Measurements from ENCODE around the gene MKRN2OS.

Gene MKRN2OS

GRCh38 chr3:12545473-12545791 is at the start of gene MKRN2OS:
Gene MKRN2OS, minus strand, starts transcription at chr3:12545499. Its CDS starts 35 bp downstream, at chr3:12545464.
- no peak for DNase-seq (ENCODE audit: low read depth)

- no peak for DNase-seq (ENCODE audit: low read depth)
Observed at GRCh38 chr3:12593473-12593872, 48.2 kb upstream of the MKRN2OS start.

- no peak for DNase-seq (ENCODE audit: low read depth)
Observed at GRCh38 chr3:12591997-12592715, 46.9 kb upstream of the MKRN2OS start.

GRCh38 chr3:12591456-12591855 is 46.2 kb upstream of the MKRN2OS start:
- no peak for DNase-seq (ENCODE audit: low read depth)

- DNase-seq (ENCODE audit: low read depth): no peak
Observed at GRCh38 chr3:12590096-12590495, 44.8 kb upstream of the MKRN2OS start.

- DNase-seq (ENCODE audit: low read depth): no peak
Observed at GRCh38 chr3:12588039-12589009, 43.0 kb upstream of the MKRN2OS start.

- no peak for DNase-seq (ENCODE audit: low read depth)
Observed at GRCh38 chr3:12586403-12586802, 41.1 kb upstream of the MKRN2OS start.

GRCh38 chr3:12585970-12586369 is 40.7 kb upstream of the MKRN2OS start:
- no peak for DNase-seq (ENCODE audit: low read depth)

- DNase-seq (ENCODE audit: low read depth): no peak
Observed at GRCh38 chr3:12585181-12585580, 39.9 kb upstream of the MKRN2OS start.

GRCh38 chr3:12584083-12584482 is 38.8 kb upstream of the MKRN2OS start:
- DNase-seq (ENCODE audit: low read depth): no peak

- DNase-seq (ENCODE audit: low read depth): no peak
Observed at GRCh38 chr3:12583280-12583679, 38.0 kb upstream of the MKRN2OS start.

- no peak for DNase-seq (ENCODE audit: low read depth)
Observed at GRCh38 chr3:12582730-12583129, 37.4 kb upstream of the MKRN2OS start.

- DNase-seq (ENCODE audit: low read depth): no peak
Observed at GRCh38 chr3:12579905-12580304, 34.6 kb upstream of the MKRN2OS start.

- DNase-seq (ENCODE audit: low read depth): no peak
Observed at GRCh38 chr3:12579456-12579855, 34.2 kb upstream of the MKRN2OS start.

GRCh38 chr3:12578742-12579141 is 33.4 kb upstream of the MKRN2OS start:
- no peak for DNase-seq (ENCODE audit: low read depth)

GRCh38 chr3:12577379-12577778 is 32.1 kb upstream of the MKRN2OS start:
- no peak for DNase-seq (ENCODE audit: low read depth)

- DNase-seq (ENCODE audit: low read depth): no peak
Observed at GRCh38 chr3:12574661-12575060, 29.4 kb upstream of the MKRN2OS start.

GRCh38 chr3:12574131-12574530 is 28.8 kb upstream of the MKRN2OS start:
- DNase-seq (ENCODE audit: low read depth): no peak

GRCh38 chr3:12571986-12572385 is 26.7 kb upstream of the MKRN2OS start:
- no peak for DNase-seq (ENCODE audit: low read depth)

- no peak for DNase-seq (ENCODE audit: low read depth)
Observed at GRCh38 chr3:12569836-12570235, 24.5 kb upstream of the MKRN2OS start.

GRCh38 chr3:12568747-12569146 is 23.4 kb upstream of the MKRN2OS start:
- DNase-seq (ENCODE audit: low read depth): no peak

GRCh38 chr3:12566976-12567375 is 21.7 kb upstream of the MKRN2OS start:
- no peak for DNase-seq (ENCODE audit: low read depth)

GRCh38 chr3:12562451-12562850 is 17.2 kb upstream of the MKRN2OS start:
- DNase-seq (ENCODE audit: low read depth): no peak
